GM12872 (cell line): ENCODE data around the gene FZD1.

Experiments used
- TF ChIP-seq, protein P1 (sequence below): IDR thresholded peaks from 3 replicates; pipeline ENCODE4 v1.5.1; 2011; ENCODE audit warnings: low read depth, mild to moderate bottlenecking, low read length, moderate library complexity; ENCODE audit not compliant: insufficient read depth

The FZD1 gene

DNA sequence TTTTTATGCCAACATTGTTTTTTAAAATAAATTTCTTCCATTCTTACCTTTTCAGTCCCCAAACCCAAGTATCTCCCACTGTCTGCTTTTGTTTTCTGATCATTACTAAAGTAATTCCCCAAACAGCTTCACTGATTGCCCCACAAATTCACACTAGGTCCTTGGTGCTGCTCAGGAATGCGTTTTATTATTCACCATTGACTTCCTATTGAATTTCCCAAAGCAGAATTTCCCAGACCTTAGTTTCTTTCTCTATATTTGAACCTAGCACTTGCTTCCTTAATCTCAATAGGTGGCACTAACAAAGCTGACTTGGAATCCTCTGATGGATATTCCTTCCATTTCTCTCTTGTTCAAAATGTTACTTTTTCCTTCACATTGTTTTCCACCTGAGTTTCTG, 52.2 kb downstream of the FZD1 start:
- TF ChIP-seq, protein P1, sequence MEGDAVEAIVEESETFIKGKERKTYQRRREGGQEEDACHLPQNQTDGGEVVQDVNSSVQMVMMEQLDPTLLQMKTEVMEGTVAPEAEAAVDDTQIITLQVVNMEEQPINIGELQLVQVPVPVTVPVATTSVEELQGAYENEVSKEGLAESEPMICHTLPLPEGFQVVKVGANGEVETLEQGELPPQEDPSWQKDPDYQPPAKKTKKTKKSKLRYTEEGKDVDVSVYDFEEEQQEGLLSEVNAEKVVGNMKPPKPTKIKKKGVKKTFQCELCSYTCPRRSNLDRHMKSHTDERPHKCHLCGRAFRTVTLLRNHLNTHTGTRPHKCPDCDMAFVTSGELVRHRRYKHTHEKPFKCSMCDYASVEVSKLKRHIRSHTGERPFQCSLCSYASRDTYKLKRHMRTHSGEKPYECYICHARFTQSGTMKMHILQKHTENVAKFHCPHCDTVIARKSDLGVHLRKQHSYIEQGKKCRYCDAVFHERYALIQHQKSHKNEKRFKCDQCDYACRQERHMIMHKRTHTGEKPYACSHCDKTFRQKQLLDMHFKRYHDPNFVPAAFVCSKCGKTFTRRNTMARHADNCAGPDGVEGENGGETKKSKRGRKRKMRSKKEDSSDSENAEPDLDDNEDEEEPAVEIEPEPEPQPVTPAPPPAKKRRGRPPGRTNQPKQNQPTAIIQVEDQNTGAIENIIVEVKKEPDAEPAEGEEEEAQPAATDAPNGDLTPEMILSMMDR, result no peak

DNA sequence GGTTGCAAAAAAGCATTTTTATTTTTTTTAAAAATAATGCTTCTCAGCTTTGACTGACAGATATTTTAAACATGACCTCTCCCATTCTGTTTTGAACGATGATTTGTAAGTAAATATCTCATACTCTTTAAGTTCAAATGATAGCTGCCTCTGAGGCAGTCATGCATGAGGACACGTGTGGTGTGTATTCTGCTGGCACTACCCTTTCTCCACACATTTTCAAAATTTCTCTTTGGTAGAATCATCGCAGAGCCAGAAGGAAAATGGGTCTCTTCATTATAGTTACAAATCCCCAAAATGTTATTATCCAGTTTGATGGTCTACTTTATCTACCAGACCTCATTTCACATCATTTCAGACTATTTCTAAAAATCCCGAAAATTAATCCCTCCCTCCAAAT, 55.1 kb downstream of the FZD1 start:
- TF ChIP-seq, protein P1, result no peak

DNA sequence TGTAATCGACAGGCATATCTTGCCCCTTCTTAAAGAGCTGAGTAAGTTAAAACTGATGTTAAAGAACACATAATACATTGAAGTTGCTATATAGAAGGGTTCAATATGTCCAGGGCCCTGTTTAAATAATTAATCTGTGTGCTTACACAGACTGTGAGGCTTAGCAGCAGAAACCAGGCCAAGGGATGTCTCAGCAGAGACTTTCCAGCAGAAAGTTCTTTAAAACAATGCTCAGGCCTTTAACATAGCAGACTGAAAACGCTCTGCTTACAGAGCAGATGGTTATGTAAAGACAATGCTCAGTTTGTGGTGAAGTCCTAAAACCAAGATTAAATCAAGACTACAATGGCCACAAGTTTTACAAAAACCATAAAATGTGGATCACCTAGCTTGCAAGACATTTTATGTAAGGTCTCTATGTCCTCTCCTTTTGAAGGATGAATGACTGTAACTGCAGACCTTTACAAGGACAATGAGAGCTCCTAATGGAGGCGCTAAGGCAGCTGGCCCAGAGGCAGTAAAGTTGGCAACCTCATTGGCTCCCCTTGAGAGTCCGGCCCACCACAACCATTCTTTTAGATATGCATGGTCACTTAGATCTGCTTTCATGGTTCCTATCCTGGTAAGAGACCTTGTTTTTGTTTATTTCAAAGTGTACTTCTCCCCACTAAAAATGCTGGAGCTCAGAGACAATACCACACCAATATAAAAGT, 56.3 kb downstream of the FZD1 start:
- TF ChIP-seq, protein P1, result no peak
